K562 (cell line): ENCODE data around the gene CSNK1G2. TPM values are rescaled to one million over a fixed set of nuclear protein-coding genes. Genes with fewer than 3 reads are reported as not detected.

ENCODE experiments used
- ARHGAP35 ChIP-seq: fragments of 450-650 bp; IDR thresholded peaks from 2 replicates; pipeline ENCODE4 v1.6.1; 2018; ENCODE audit not compliant: partially characterized antibody
- CEBPB ChIP-seq: fragments of 450-650 bp; IDR thresholded peaks from 2 replicates; pipeline ENCODE4 v1.6.1; 2016; ENCODE audit warnings: missing genetic modification characterization, missing compliant biosample characterization
- CHAMP1 ChIP-seq: fragments of 450-650 bp; IDR thresholded peaks from 2 replicates; pipeline ENCODE4 v1.6.1; 2016; ENCODE audit warnings: mild to moderate bottlenecking
- CTBP1 ChIP-seq: fragments of 450-650 bp; IDR thresholded peaks from 2 replicates; pipeline ENCODE4 v1.6.1; 2016; ENCODE audit warnings: borderline replicate concordance
- ETV5 ChIP-seq: sonication (generic); formaldehyde crosslinking; IDR thresholded peaks from 2 replicates; pipeline ENCODE4 v1.4.0; 2020; ENCODE audit warnings: low read depth, mild to moderate bottlenecking, missing genetic modification reagents
- GABPB1 ChIP-seq: sonication (generic); formaldehyde crosslinking; IDR thresholded peaks from 2 replicates; pipeline ENCODE4 v1.8.0; 2022; ENCODE audit warnings: mild to moderate bottlenecking, missing genetic modification reagents
- HLTF ChIP-seq: fragments of 450-650 bp; IDR thresholded peaks from 2 replicates; pipeline ENCODE4 v1.6.1; 2016
- LEF1 ChIP-seq: fragments of 450-650 bp; IDR thresholded peaks from 2 replicates; pipeline ENCODE4 v1.6.1; 2016; ENCODE audit warnings: mild to moderate bottlenecking
- MAFF ChIP-seq: IDR thresholded peaks from 2 replicates; pipeline ENCODE4 v1.6.1; 2012; ENCODE audit warnings: low read length, improper control_type of control experiment
- NCOA1 ChIP-seq: fragments of 450-650 bp; IDR thresholded peaks from 2 replicates; pipeline ENCODE4 v1.6.1; 2016; ENCODE audit warnings: low read depth
- NCOA4 ChIP-seq: fragments of 450-650 bp; IDR thresholded peaks from 2 replicates; pipeline ENCODE4 v1.6.1; 2018; ENCODE audit warnings: mild to moderate bottlenecking; ENCODE audit not compliant: partially characterized antibody
- NFATC3 ChIP-seq: fragments of 450-650 bp; IDR thresholded peaks from 2 replicates; pipeline ENCODE4 v1.6.1; 2017; ENCODE audit warnings: mild to moderate bottlenecking
- PCBP1 ChIP-seq: fragments of 200-400 bp; formaldehyde crosslinking; IDR thresholded peaks from 2 replicates; pipeline ENCODE4 v1.6.1; 2018; ENCODE audit warnings: mild to moderate bottlenecking, low read depth, low read length; ENCODE audit not compliant: poor library complexity, severe bottlenecking
- SMAD2 ChIP-seq: fragments of 150-350 bp; IDR thresholded peaks from 2 replicates; pipeline ENCODE4 v1.6.1; 2014; ENCODE audit warnings: low read depth, mild to moderate bottlenecking, low read length
- SNRNP70 ChIP-seq: fragments of 200-400 bp; formaldehyde crosslinking; optimal IDR thresholded peaks from 2 replicates; pipeline ENCODE3; 2017; ENCODE audit warnings: low read depth, low read length
- SP2 ChIP-seq: IDR thresholded peaks from 2 replicates; pipeline ENCODE4 v1.6.1; 2011; ENCODE audit warnings: mild to moderate bottlenecking, low read depth, low read length, moderate library complexity; ENCODE audit not compliant: poor library complexity, severe bottlenecking; ENCODE audit errors: extremely low read depth
- SRSF1 ChIP-seq: fragments of 200-400 bp; formaldehyde crosslinking; IDR thresholded peaks from 2 replicates; pipeline ENCODE4 v1.6.1; 2017; ENCODE audit warnings: mild to moderate bottlenecking, low read depth, low read length, moderate library complexity
- TBL1XR1 ChIP-seq, 2 experiments: IDR thresholded peaks; 2 replicates each; pipeline ENCODE4 v1.6.1; 2012; ENCODE audit warnings: improper control_type of control experiment in 2 of 2, low read length in 2 of 2, mild to moderate bottlenecking in 1 of 2
- YY1 ChIP-seq, 3 experiments: IDR thresholded peaks; 2 replicates each; pipeline ENCODE4 v1.6.1; 2011; ENCODE audit warnings: low read length in 2 of 3, mild to moderate bottlenecking in 2 of 3, moderate library complexity in 2 of 3, borderline replicate concordance in 1 of 3, control low read depth in 1 of 3, low read depth in 1 of 3; ENCODE audit not compliant: insufficient read depth in 3 of 3, insufficient replicate concordance in 2 of 3, control insufficient read depth in 1 of 3, insufficient read length in 1 of 3; ENCODE audit errors: extremely low read depth in 1 of 3
- ZBTB11 ChIP-seq, 3 experiments: fragments of 200-800 bp in 1 of 3; fragments of 250-450 bp in 1 of 3; fragments of 450-650 bp in 1 of 3; sonication (Bioruptor Pico) in 1 of 3; sonication (Bioruptor generic) in 1 of 3; formaldehyde crosslinking in 1 of 3; IDR thresholded peaks; 2 replicates each; pipeline versions ENCODE4 v1.6.1 to v1.8.0; 2016 to 2022; ENCODE audit warnings: mild to moderate bottlenecking in 2 of 3, missing genetic modification characterization in 2 of 3, missing compliant biosample characterization in 1 of 3, moderate library complexity in 1 of 3
- ZC3H8 ChIP-seq: fragments of 450-650 bp; IDR thresholded peaks from 2 replicates; pipeline ENCODE4 v1.6.1; 2017
- ZKSCAN3 ChIP-seq: fragments of 250-450 bp; sonication (Bioruptor Pico); IDR thresholded peaks from 2 replicates; pipeline ENCODE4 v1.4.0; 2020
- ZNF143 ChIP-seq: sonication (generic); formaldehyde crosslinking; IDR thresholded peaks from 2 replicates; pipeline ENCODE4 v1.9.0; 2022; ENCODE audit warnings: mild to moderate bottlenecking, missing genetic modification reagents
- ZNF224 ChIP-seq: sonication (generic); formaldehyde crosslinking; IDR thresholded peaks from 2 replicates; pipeline ENCODE4 v1.8.0; 2022; ENCODE audit warnings: mild to moderate bottlenecking, missing genetic modification reagents
- polyA plus RNA-seq, 8 experiments: library from polyadenylated mRNA; depleted of rRNA in 4 of 8; stranded (reverse) in 5 of 8; unstranded in 3 of 8; fragments of >200 nt; fragmentation: Nextera tagmentation in 2 of 8; fragmentation: Illumina TruSeq in 1 of 8; extraction: Ambion mirVana in 2 of 8; extraction: Trizol in 1 of 8; gene quantifications; 2 replicates each; pipeline versions ENCODE4 v1.2.1 to v1.2.3, GENCODE V29; 2011 to 2014; ENCODE audit warnings: inconsistent platforms in 1 of 8, missing spikeins in 1 of 8
- total RNA-seq, 7 experiments: library from RNA; depleted of rRNA in 6 of 7; stranded (reverse); fragments of >200 nt in 6 of 7; fragmentation: Illumina TruSeq in 2 of 7; extraction: Trizol in 2 of 7; gene quantifications; 2 replicates each; pipeline versions ENCODE4 v1.2.1 to v1.2.3, GENCODE V29; 2011 to 2021; ENCODE audit warnings: low replicate concordance in 1 of 7

The CSNK1G2 gene
- total and polyA plus RNA-seq, 9 of the 15 experiments (the other 6 are each of a cell fraction or from before 2014, with no cell fraction given) = 0.48 to 119 (median 49.5) TPM

- TF ChIP-seq SNRNP70 = no peak
- TF ChIP-seq CHAMP1 = no peak
- TF ChIP-seq ZKSCAN3 (CRISPR knock-in tag) = no peak
- peak; percentile 98 for TF ChIP-seq ZNF143 (CRISPR knock-in tag)
- no peak for TF ChIP-seq NCOA1
- peak in 2 of 3 experiments; percentile 8 to 72 for TF ChIP-seq YY1 (IDR thresholded peaks at IDR 0.05; ENCODE audit: borderline replicate concordance in 1 of 3, control insufficient read depth in 1 of 3, extremely low read depth in 1 of 3, insufficient read depth in 3 of 3, insufficient read length in 1 of 3, insufficient replicate concordance in 2 of 3, low read depth in 1 of 3, low read length in 2 of 3)
- no peak for TF ChIP-seq SP2
- no peak for TF ChIP-seq ZC3H8
- no peak for TF ChIP-seq ARHGAP35
- TF ChIP-seq CEBPB (tag) = no peak
- TF ChIP-seq CTBP1 = peak; percentile 92
- TF ChIP-seq ZBTB11 (CRISPR knock-in tag; IDR thresholded peaks at IDR 0.05) = peak in 1 of 3 experiments; percentile 71; a peak in 2 of 6 replicates
- no peak for TF ChIP-seq SMAD2
- no peak for TF ChIP-seq ZNF224 (CRISPR knock-in tag)
- peak; percentile 96 for TF ChIP-seq GABPB1
- TF ChIP-seq NFATC3 = no peak
- TF ChIP-seq LEF1 = no peak
- no peak; a peak in 1 of 4 replicates for TF ChIP-seq TBL1XR1 (IDR thresholded peaks at IDR 0.05; ENCODE audit: low read length in 2 of 2)
- TF ChIP-seq HLTF = no peak
- TF ChIP-seq MAFF = no peak
- TF ChIP-seq NCOA4 = no peak
- no peak for TF ChIP-seq SRSF1
- peak; percentile 93 for TF ChIP-seq PCBP1
- peak; percentile 97 for TF ChIP-seq ETV5 (CRISPR knock-in tag)
Observed at GRCh38 chr19:1905110-1905862, 35.7 kb upstream of the CSNK1G2 start, which contains the start of the genes ADAT3 and SCAMP4 (continued).
